Activated T-helper 2 cell treated with anti-CD3 and anti-CD28 coated beads, Interferon-gamma antibody, Interleukin-2, Interleukin-4, amounts not matched to agents 10 μg/mL and 5 μg/mL and 100 μg/mL, durations not matched to agents 14 hours and 24 hours and 36 hours (primary cell): ENCODE measurements around the gene NPFFR1. TPM values are rescaled to one million over a fixed set of nuclear protein-coding genes. Genes with fewer than 3 reads are reported as not detected.
"Not testable (repeated sequence)": the region's sequence is repeated elsewhere in the genome, so short reads cannot be mapped to it uniquely, and the experiment has no call there.

ENCODE experiments used
- DNase-seq: peaks from one replicate; pipeline ENCODE4 v3.0.0; 2021; ENCODE audit warnings: low spot score
- H3K27ac Mint-ChIP-seq: one replicate; pipeline ENCODE4 v1.8.0; 2021; ENCODE audit warnings: mixed read lengths
- H3K27me3 Mint-ChIP-seq: one replicate; pipeline ENCODE4 v1.8.0; 2021; ENCODE audit warnings: low read depth, mixed read lengths
- H3K36me3 Mint-ChIP-seq: one replicate; pipeline ENCODE4 v1.8.0; 2021; ENCODE audit warnings: low read depth, mixed read lengths
- H3K4me1 Mint-ChIP-seq: one replicate; pipeline ENCODE4 v1.8.0; 2021; ENCODE audit warnings: low read depth, mixed read lengths
- H3K4me3 Mint-ChIP-seq: one replicate; pipeline ENCODE4 v1.8.0; 2021; ENCODE audit warnings: low read depth, mild to moderate bottlenecking, moderate library complexity, mixed read lengths
- H3K9me3 Mint-ChIP-seq: one replicate; pipeline ENCODE4 v1.8.0; 2021; ENCODE audit warnings: mixed read lengths
- intact Hi-C: fragments of 100-400 bp; cut with micrococcal nuclease; formaldehyde crosslinking; loops from one replicate; pipeline ENCODE4 v1.15.1; 2023
- total RNA-seq: library from RNA; stranded (reverse); gene quantifications from 2 replicates; pipeline ENCODE4 v1.2.3, GENCODE V29; 2022

The NPFFR1 gene
- total RNA-seq, 1 donor from 2014 or later: not detected

DNA sequence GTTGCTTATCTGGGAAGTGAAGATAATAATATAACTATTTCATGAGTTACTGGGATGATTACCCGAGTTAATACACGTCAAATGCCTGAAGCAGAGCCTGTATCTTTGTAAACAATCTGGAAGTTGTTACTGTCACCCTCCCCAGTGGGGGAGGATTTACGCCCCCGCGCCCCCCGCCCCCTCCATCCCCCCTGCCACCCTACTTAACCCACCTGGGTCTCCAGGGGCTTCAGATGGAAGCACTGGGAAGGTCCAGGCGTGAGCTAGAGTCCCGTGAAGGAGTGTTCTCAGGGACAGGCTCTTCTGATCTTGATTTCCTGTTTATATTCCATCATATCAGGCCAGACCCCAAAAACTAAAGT, 49.9 kb downstream of the NPFFR1 start:
- H3K9me3 Mint-ChIP-seq: peaks cover 5% of the 10 kb centered on the region
- DNase-seq: no peak
- H3K27me3 Mint-ChIP-seq: no peaks in the 10 kb centered on the region
- intact Hi-C loops: loop anchor here (1.0 to 5.0 kb wide), 6 partner anchors 39 to 1902 kb away; partner anchors contain the start of genes EIF4EBP2, HNRNPH3, PBLD and SAR1A
- H3K4me1 Mint-ChIP-seq: peaks cover 24% of the 10 kb centered on the region
- H3K36me3 Mint-ChIP-seq: peaks cover 24% of the 10 kb centered on the region
- H3K27ac Mint-ChIP-seq: peak overlapping the region; percentile 85
- H3K4me3 Mint-ChIP-seq: peak overlapping the region; percentile 88

DNA sequence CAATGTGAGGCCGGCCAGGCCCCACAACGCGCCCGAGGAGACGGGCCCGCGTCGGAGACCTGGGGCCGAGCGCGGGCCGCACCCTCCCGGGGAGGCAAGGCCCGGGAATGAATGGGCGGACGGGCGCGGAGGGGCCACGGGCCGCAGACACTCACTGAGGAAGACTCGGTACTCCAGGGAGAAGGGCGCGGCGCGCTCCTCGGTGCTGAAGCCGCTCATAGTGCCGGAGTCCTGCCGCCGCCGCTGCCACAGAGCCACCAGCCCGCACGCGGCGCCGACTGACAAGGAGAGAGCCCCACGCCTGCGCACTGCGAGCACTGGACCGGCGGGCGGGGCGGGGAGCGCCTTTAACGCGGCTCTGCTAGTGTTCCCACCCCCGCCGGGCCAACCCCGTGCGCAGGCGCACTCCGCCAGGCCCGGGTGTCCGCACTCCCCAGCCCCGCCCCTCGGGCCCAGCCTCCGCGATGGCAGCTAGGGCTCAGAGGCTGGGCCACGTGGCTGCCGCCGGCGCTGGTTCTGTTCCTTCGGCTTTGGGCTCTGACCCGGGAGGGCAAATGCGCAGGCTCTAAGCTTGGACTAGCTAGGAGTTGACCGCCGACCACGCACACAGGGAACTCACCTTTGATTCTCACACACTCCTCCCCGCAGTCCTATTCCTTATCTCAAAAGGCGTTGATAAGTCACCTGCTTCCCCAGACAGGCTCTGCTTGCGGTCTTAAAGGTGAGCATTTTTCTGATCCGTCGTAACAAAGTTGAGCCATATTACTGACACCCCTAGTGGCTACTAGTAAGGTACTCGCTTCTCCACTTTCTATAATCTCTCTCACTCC, 50.5 kb downstream of the NPFFR1 start, which contains the start of gene PPA1:
Gene PPA1, minus strand, starts transcription at position 321 of the 830 bp plus-strand sequence. Its CDS starts 102 bp downstream, at position 219.
- H3K4me3 Mint-ChIP-seq: peak within 1 kb of the TSS; percentile 88
- peak within 1 kb of the TSS; percentile 85 for H3K27ac Mint-ChIP-seq
- H3K9me3 Mint-ChIP-seq: peaks cover 4% of the 10 kb centered on the region
- DNase-seq: peak; percentile 98
- H3K4me1 Mint-ChIP-seq: peaks cover 30% of the 10 kb centered on the region
- H3K36me3 Mint-ChIP-seq: peaks cover 30% of the 10 kb centered on the region
- intact Hi-C loops: loop anchor here (1.0 to 5.0 kb wide), 6 partner anchors 40 to 1901 kb away; partner anchors contain the start of genes EIF4EBP2, HNRNPH3, PBLD and SAR1A
- H3K27me3 Mint-ChIP-seq: no peaks in the 10 kb centered on the region

DNA sequence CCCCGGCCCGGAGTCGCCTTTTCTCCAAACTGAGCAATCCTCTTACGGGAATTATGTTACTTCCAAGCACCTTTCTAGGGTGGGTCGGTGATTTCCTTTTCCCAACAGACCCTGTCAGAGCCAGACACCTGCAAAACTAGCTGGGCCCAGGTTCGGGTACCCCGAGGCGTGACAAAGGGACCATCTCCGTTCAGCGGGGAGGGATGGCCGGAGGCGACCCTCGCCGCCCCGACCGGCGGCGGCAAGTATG, 51.0 kb downstream of the NPFFR1 start:
- Mint-ChIP-seq H3K36me3 (peaks cover 35% of the 10 kb centered on the region), H3K4me1 (peaks cover 30% of the 10 kb centered on the region), H3K27ac (peak overlapping the region; percentile 69), H3K4me3 (peak overlapping the region; percentile 88), H3K27me3 (no peaks in the 10 kb centered on the region), H3K9me3 (no peaks in the 10 kb centered on the region)
- no peak for DNase-seq
- intact Hi-C loops: loop anchor here (1.0 to 5.0 kb wide), 9 partner anchors 11 to 1900 kb away; partner anchors contain the start of genes EIF4EBP2, HNRNPH3, LRRC20 and PBLD

DNA sequence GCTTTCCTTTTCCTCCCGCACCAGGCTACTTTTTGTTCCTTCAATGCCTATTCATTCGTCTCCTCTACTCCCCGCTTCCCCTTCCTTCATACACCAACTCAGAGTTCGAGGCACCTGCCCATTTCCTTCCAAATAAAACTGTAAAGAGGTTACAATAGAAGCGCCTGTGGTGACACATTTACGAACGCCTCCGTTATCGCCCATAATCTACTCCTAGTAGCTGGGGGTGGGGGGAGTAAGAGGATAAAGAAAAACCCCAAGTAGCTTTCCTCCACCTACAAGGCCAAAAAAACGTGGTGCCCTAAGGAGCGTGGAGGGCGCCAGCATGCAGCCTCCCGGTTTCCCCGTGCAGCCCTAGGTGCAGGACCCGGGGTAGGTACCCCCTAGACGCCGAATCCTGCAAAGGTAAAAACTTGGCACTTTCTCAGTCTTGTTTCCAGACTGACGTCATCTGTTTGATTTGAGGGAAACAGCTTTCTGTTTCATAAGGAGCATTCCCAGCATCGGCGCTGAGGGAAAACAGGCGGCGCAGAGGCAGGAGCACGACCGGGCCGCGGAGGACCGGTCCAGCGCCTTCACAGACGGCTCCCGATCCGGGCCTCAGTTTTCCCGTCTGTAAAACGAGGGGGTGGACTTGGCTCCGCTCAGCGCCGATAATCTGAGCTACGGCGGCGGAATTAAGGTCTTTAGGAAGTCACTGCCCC, 51.5 kb downstream of the NPFFR1 start:
- Mint-ChIP-seq H3K9me3 (no peaks in the 10 kb centered on the region), H3K27ac (peak overlapping the region; percentile 69), H3K4me3 (peak overlapping the region; percentile 88), H3K4me1 (peaks cover 30% of the 10 kb centered on the region), H3K36me3 (peaks cover 35% of the 10 kb centered on the region), H3K27me3 (no peaks in the 10 kb centered on the region)
- peak; percentile 50 for DNase-seq
- intact Hi-C loops: loop anchor here (1.0 to 5.0 kb wide), 7 partner anchors 11 to 1900 kb away; partner anchors contain the start of genes HNRNPH3, LRRC20, PBLD and SAR1A

DNA sequence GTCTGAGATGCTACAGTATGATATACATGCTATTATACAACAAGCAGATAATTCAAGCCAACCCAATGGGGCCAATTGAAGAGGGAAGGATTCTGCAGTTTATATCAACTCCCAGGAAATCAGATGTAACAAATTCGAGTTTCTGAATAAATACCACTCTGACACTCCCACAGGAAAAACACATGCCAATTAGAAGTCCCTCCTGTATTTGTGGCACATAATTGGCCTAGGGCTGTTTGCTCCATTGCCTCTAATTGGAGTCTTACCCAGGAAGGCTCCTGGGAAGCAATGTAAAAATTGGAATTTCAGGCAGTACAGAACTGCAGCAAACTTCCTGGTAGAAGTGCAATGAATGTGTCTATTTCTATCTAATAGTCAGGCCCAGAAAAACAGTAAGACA, 55.3 kb downstream of the NPFFR1 start:
- Mint-ChIP-seq H3K27me3 (no peaks in the 10 kb centered on the region), H3K27ac (no peak overlapping the region), H3K4me1 (peaks cover 41% of the 10 kb centered on the region), H3K36me3 (peaks cover 60% of the 10 kb centered on the region), H3K4me3 (no peak overlapping the region), H3K9me3 (no peaks in the 10 kb centered on the region)
- no peak for DNase-seq
- intact Hi-C loops: no loop called here

DNA sequence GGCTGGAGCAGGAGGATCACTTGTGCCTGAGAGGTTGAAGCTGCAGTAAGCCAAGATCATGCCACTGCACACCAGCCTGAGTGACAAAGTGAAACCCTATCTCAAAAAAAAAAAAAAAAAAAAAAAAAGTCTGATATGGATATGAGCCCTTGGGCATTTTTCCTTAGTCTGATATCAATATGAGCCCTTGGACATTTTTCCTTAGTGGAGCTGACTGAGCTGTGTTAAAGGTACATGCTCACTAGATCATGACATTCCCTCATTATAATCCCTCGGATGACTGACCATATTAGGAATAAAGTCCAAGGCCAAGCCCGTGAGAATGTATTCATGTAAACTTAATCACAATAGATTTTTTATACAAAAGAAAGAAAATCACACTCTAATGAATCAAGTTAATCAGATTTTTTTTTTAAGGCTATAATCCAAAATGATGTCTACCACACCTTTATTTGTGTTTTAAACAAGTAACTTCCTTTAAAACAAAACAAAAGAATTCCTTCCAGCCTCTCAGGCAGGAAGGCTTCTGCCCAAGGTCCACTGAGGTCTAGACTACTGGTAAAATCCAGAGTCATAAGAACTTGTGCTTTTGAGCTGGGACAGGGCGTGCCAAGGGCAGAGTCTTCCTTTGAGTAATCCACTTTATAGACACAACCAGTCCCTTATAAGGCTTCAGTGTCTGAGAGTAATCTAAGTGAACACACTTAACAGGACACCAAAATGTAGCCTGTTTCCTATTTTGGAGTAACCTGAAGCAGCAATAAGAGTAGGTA, 56.1 kb downstream of the NPFFR1 start:
- no peak for DNase-seq
- no peak overlapping the region for H3K27ac Mint-ChIP-seq
- intact Hi-C loops: no loop called here
- H3K27me3 Mint-ChIP-seq: no peaks in the 10 kb centered on the region
- peaks cover 63% of the 10 kb centered on the region for H3K36me3 Mint-ChIP-seq
- H3K4me3 Mint-ChIP-seq: no peak overlapping the region
- peaks cover 43% of the 10 kb centered on the region for H3K4me1 Mint-ChIP-seq
- H3K9me3 Mint-ChIP-seq: no peaks in the 10 kb centered on the region

DNA sequence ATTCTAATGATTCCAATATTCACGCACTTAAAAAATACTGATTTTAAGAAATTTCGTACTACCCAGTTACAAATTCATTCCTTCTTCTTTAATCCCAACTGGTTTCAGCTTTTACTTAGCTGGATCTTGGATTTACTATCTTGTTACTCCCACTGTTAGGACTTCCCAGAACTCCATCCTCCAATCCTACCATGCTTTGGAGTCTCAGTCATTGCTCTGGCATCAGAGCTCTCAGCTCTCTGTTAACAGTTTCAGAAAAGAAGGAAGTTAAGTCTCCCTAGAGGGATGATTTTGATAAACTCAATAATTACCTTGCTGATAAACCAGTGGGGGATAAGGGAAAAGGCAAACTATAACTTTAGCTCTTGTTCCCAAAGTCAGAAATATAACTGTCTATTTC, 60.1 kb downstream of the NPFFR1 start:
- no peaks in the 10 kb centered on the region for H3K9me3 Mint-ChIP-seq
- H3K27ac Mint-ChIP-seq: no peak overlapping the region
- no peaks in the 10 kb centered on the region for H3K27me3 Mint-ChIP-seq
- peaks cover 47% of the 10 kb centered on the region for H3K36me3 Mint-ChIP-seq
- peaks cover 39% of the 10 kb centered on the region for H3K4me1 Mint-ChIP-seq
- DNase-seq: no peak
- intact Hi-C loops: no loop called here
- H3K4me3 Mint-ChIP-seq: no peak overlapping the region

DNA sequence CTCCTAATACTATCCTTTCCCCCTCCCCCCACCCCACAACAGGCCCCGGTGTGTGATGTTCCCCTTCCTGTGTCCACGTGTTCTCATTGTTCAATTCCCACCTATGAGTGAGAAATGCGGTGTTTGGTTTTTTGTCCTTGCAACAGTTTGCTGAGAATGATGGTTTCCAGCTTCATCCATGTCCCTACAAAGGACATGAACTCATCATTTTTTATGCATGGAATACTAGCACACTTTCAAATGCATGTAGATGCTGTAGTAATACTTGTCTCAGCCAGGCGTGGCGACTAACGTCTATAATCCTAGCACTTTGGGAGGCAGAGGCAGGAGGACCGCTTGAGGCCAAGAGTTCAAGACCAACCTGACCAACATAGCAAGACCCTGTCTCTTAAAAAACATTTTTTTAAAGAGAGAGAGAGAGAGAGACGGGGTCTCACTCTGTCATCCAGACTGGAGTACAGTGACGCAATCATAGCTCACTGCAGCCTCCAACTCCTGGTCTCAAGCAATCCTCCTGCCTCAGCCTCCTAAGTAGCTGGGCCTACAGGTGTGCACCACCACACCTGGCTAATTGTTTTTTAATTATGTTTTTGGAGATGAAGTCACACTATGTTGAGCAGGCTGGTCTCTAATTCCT, 60.9 kb downstream of the NPFFR1 start:
- H3K9me3 Mint-ChIP-seq, DNase-seq, H3K27me3 Mint-ChIP-seq, H3K4me3 Mint-ChIP-seq, intact Hi-C loops: not testable (repeated sequence)
- peaks cover 39% of the 10 kb centered on the region for H3K4me1 Mint-ChIP-seq
- H3K27ac Mint-ChIP-seq: peak overlapping the region; percentile 58
- peaks cover 46% of the 10 kb centered on the region for H3K36me3 Mint-ChIP-seq

DNA sequence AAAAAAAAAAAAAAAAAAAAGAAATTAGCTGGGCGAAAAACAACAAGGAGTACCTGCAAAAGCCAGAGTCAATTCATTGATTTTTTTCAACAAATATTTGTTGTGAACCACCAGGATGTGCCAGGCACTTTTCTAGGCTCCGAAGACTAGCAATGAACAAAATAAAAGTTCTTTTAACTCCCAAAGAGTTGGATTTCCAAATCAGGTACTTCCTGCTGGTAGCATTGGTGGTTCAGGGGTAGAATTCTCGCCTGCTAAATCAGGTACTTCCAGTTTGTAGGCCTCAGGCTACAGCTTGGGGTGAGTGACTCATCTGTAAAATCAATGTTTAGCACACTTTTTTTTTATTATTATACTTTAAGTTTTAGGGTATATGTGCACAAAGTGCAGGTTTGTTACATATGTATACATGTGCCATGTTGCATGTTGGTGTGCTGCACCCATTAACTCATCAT, 61.4 kb downstream of the NPFFR1 start:
- no peak overlapping the region for H3K27ac Mint-ChIP-seq
- no peaks in the 10 kb centered on the region for H3K9me3 Mint-ChIP-seq
- intact Hi-C loops: no loop called here
- no peak overlapping the region for H3K4me3 Mint-ChIP-seq
- DNase-seq: no peak
- peaks cover 45% of the 10 kb centered on the region for H3K36me3 Mint-ChIP-seq
- H3K27me3 Mint-ChIP-seq: no peaks in the 10 kb centered on the region
- H3K4me1 Mint-ChIP-seq: peaks cover 39% of the 10 kb centered on the region

DNA sequence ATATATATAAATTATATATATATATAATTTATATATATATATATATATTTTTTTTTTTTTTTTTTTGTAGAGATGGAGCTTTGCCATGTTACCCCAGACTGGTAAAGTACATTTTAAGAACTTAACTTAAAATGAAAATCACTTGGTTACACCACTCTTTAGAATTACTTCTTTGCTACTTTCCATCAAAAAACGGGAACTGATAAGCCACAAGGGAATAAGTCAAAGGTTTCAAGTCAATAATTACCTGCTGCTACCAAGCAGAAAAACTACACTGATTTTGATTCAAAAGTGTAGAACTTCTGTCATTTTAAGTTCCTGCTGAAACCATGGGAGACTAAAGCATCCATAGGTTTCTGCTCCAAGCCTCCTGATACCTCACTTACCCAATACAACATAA, 62.8 kb downstream of the NPFFR1 start:
- peak overlapping the region; percentile 60 for H3K4me3 Mint-ChIP-seq
- H3K36me3 Mint-ChIP-seq: peaks cover 43% of the 10 kb centered on the region
- H3K9me3 Mint-ChIP-seq: no peaks in the 10 kb centered on the region
- H3K27ac Mint-ChIP-seq: no peak overlapping the region
- no peak for DNase-seq
- intact Hi-C loops: loop anchor here (1.0 kb wide), 2 partner anchors 11 to 143 kb away; no protein-coding TSS in a partner anchor
- no peaks in the 10 kb centered on the region for H3K27me3 Mint-ChIP-seq
- peaks cover 32% of the 10 kb centered on the region for H3K4me1 Mint-ChIP-seq

DNA sequence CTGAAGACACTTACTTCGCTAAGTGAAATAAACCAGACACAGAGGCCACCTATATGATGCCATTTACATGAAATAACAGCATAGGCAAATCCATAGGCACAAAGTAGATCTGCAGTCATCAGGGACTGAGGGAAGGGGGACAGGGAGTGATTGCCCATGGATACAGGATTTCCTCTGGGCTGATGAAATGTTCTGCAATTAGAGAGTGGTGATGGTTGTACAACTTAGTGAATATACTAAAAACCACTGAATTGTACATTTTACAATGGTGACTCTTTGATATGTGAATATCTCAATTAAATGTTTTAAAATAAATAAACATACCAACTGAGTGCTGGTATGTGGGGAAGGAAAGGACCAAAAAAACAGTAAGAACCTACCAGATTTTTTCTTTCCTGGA, 70.9 kb downstream of the NPFFR1 start:
- H3K9me3 Mint-ChIP-seq: no peaks in the 10 kb centered on the region
- no peak for DNase-seq
- no peaks in the 10 kb centered on the region for H3K4me1 Mint-ChIP-seq
- no peaks in the 10 kb centered on the region for H3K27me3 Mint-ChIP-seq
- H3K27ac Mint-ChIP-seq: no peak overlapping the region
- no peak overlapping the region for H3K4me3 Mint-ChIP-seq
- peaks cover 66% of the 10 kb centered on the region for H3K36me3 Mint-ChIP-seq
- intact Hi-C loops: no loop called here

DNA sequence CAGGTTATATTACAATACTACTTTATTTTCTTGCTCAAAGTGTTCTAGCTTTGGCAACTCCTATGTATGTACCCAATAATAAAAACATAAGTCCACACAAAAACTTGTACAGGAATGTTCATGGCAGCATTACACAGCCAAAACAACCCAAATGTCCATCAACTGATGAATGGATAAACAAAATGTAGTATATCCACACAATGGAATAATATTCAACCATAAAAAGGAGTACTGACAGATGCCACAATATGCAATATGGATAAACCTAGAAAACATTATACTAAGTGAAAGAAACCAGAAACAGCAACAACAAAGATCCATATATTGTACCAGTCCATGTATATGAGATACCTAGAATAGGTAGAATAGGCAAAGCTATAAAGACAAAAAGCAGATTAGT, 71.5 kb downstream of the NPFFR1 start:
- no peak overlapping the region for H3K4me3 Mint-ChIP-seq
- H3K27me3 Mint-ChIP-seq: no peaks in the 10 kb centered on the region
- H3K27ac Mint-ChIP-seq: no peak overlapping the region
- H3K9me3 Mint-ChIP-seq: no peaks in the 10 kb centered on the region
- H3K4me1 Mint-ChIP-seq: no peaks in the 10 kb centered on the region
- intact Hi-C loops: no loop called here
- peaks cover 67% of the 10 kb centered on the region for H3K36me3 Mint-ChIP-seq
- DNase-seq: no peak
